Spleen (tissue), 7 donors: ENCODE results near the gene GTF3C5.

Experiments
- CTCF ChIP-seq, 11 experiments: fragments of 200-600 bp in 7 of 11; fragments of 450-650 bp in 4 of 11; sonication (generic) in 4 of 11; IDR thresholded peaks in 8 of 11; conservative IDR thresholded peaks in 3 of 11; 1 replicate in 7 of 11; 2 replicates in 4 of 11; pipeline versions ENCODE4 v1.4.0 to v1.8.0; 2016 to 2021; ENCODE audit warnings: antibody characterized with exemption in 11 of 11, inconsistent platforms in 4 of 11, mild to moderate bottlenecking in 1 of 11
- POLR2A ChIP-seq, 3 donors: fragments of 450-650 bp; IDR thresholded peaks; one replicate each; pipeline ENCODE4 v1.5.1; 2017; ENCODE audit warnings: antibody characterized with exemption in 3 of 3, mild to moderate bottlenecking in 1 of 3
- donor health status: DM: no; HTN: no; CAD: no; lungs with moderate emphysema.
- donor health status: DM: no; HTN: no; CAD: no.
- donor health status: DM: no; HTN: no; CAD: no.

- TF ChIP-seq CTCF (IDR thresholded peaks at IDR 0.05 in 8 of 11, conservative IDR thresholded peaks at IDR 0.05 in 3 of 11) (no peak), POLR2A (IDR thresholded peaks at IDR 0.05) (no peak)
Observed at GRCh38 chr9:133051966-133052539, 21.3 kb downstream of the GTF3C5 start.
